Endothelial cell of umbilical vein (primary cell): ENCODE measurements around the gene SERPINB2. TPM values are rescaled to one million over a fixed set of nuclear protein-coding genes. Genes with fewer than 3 reads are reported as not detected.

ENCODE experiments used
- BruUV-seq: library from RNA; stranded (reverse); fragments of 400-500 nt; replicated peaks from 2 replicates; lab custom pipeline; 2021; lab: Mats Ljungman, UMichigan
- CTCF ChIA-PET: fragments of 300-600, 350-600 bp; sonication (Branson Sonifier 250); formaldehyde crosslinking; loops from one replicate; lab custom pipeline; 2021; ENCODE audit warnings: antibody characterized with exemption, inconsistent platforms; lab: Charles Lee
- POLR2A ChIA-PET: fragments of 300-600, 350-600 bp; sonication (Branson Sonifier 250); formaldehyde crosslinking; loops from one replicate; lab custom pipeline; 2021; ENCODE audit warnings: antibody characterized with exemption, inconsistent platforms; lab: Charles Lee
- DNase-seq: peaks from one replicate; pipeline ENCODE4 v3.0.0-alpha.2; 2011; ENCODE audit warnings: low read depth, low spot score
- FAIRE-seq: peaks from 2 replicates; lab custom pipeline; 2011; peaks lifted over from hg19 to GRCh38; lab: Jason Lieb, UNC
- H2AFZ ChIP-seq: 2 replicates; pipeline ENCODE4 v1.6.0; 2012; ENCODE audit warnings: low read depth, low read length, control low read depth, inconsistent platforms
- H3K27ac ChIP-seq: 2 replicates; pipeline ENCODE4 v1.5.1; 2011; ENCODE audit warnings: low read depth, mild to moderate bottlenecking, control low read depth, low read length, moderate library complexity; ENCODE audit not compliant: insufficient read depth
- H3K27me3 ChIP-seq, 2 experiments: 2 replicates each; pipeline versions ENCODE4 v1.6.0 to v1.6.1; 2011; ENCODE audit warnings: low read length in 2 of 2, mixed read lengths in 1 of 2; ENCODE audit not compliant: control insufficient read depth in 2 of 2, insufficient read depth in 2 of 2
- H3K36me3 ChIP-seq, 2 experiments: 2 replicates in 1 of 2; 3 replicates in 1 of 2; pipeline ENCODE4 v1.5.1; 2011; ENCODE audit warnings: low read length in 2 of 2, mild to moderate bottlenecking in 1 of 2, moderate library complexity in 1 of 2; ENCODE audit not compliant: control insufficient read depth in 2 of 2, insufficient read depth in 2 of 2; ENCODE audit errors: extremely low read depth in 1 of 2
- H3K4me1 ChIP-seq: 3 replicates; pipeline ENCODE4 v1.5.1; 2011; ENCODE audit warnings: mild to moderate bottlenecking, low read length; ENCODE audit not compliant: control insufficient read depth, insufficient read depth; ENCODE audit errors: extremely low read depth
- H3K4me2 ChIP-seq: 2 replicates; pipeline ENCODE4 v1.6.1; 2011; ENCODE audit warnings: low read length, control low read depth, mixed read lengths; ENCODE audit not compliant: insufficient read depth
- H3K4me3 ChIP-seq, 3 experiments: fragments of 200-600 bp in 1 of 3; sonication (generic), shearing (Covaris generic) in 1 of 3; replicated peaks in 1 of 3; 2 replicates each; pipeline ENCODE4 v1.5.1; 2011 to 2016; ENCODE audit warnings: control low read depth in 3 of 3, low read length in 3 of 3, mild to moderate bottlenecking in 2 of 3, inconsistent platforms in 1 of 3, low read depth in 1 of 3, moderate library complexity in 1 of 3; ENCODE audit not compliant: insufficient read depth in 1 of 3
- H3K79me2 ChIP-seq: 2 replicates; pipeline ENCODE4 v1.6.0; 2012; ENCODE audit warnings: low read length, inconsistent platforms; ENCODE audit not compliant: control insufficient read depth, insufficient read depth
- H3K9ac ChIP-seq: replicated peaks from 2 replicates; pipeline ENCODE3; 2011; ENCODE audit warnings: low read length, control low read depth; ENCODE audit not compliant: insufficient read depth; ENCODE audit errors: extremely low read depth
- H3K9me1 ChIP-seq: replicated peaks from 3 replicates; pipeline ENCODE4 v1.6.0; 2011; ENCODE audit warnings: mild to moderate bottlenecking, low read length; ENCODE audit not compliant: control insufficient read depth, insufficient read depth; ENCODE audit errors: extremely low read depth
- H3K9me3 ChIP-seq: replicated peaks from 2 replicates; pipeline ENCODE4 v1.5.1; 2012; ENCODE audit warnings: low read length, inconsistent platforms; ENCODE audit not compliant: control insufficient read depth, insufficient read depth
- H4K20me1 ChIP-seq: replicated peaks from 2 replicates; pipeline ENCODE3; 2011; ENCODE audit warnings: mild to moderate bottlenecking, low read length; ENCODE audit not compliant: control insufficient read depth, insufficient read depth; ENCODE audit errors: extremely low read depth
- CTCF ChIP-seq, 2 donors: IDR thresholded peaks; 1 replicate in 1 of 2; 2 replicates in 1 of 2; pipeline ENCODE4 v1.5.1; 2011; ENCODE audit warnings: low read length in 2 of 2, mild to moderate bottlenecking in 2 of 2, moderate library complexity in 2 of 2, control low read depth in 1 of 2, inconsistent platforms in 1 of 2, low read depth in 1 of 2; ENCODE audit not compliant: insufficient read depth in 1 of 2; ENCODE audit errors: extremely low read depth in 1 of 2
- EZH2 ChIP-seq: IDR thresholded peaks from 2 replicates; pipeline ENCODE4 v1.6.1; 2012; ENCODE audit warnings: borderline replicate concordance, low read depth, mild to moderate bottlenecking, moderate library complexity, low read length, inconsistent platforms; ENCODE audit not compliant: severe bottlenecking
- FOS ChIP-seq: IDR thresholded peaks from 2 replicates; pipeline ENCODE4 v1.6.1; 2011; ENCODE audit warnings: mild to moderate bottlenecking, low read length, moderate library complexity, borderline replicate concordance; ENCODE audit not compliant: insufficient read depth
- GATA2 ChIP-seq: IDR thresholded peaks from 2 replicates; pipeline ENCODE4 v1.7.0; 2011; ENCODE audit warnings: low read depth, mild to moderate bottlenecking, moderate library complexity, mixed read lengths, low read length; ENCODE audit not compliant: insufficient read length, insufficient read depth
- JUN ChIP-seq: IDR thresholded peaks from 2 replicates; pipeline ENCODE4 v1.6.1; 2011; ENCODE audit warnings: borderline replicate concordance, low read depth; ENCODE audit not compliant: insufficient read length, insufficient read depth
- MYC ChIP-seq: IDR thresholded peaks from one replicate; pipeline ENCODE4 v1.6.1; 2011; ENCODE audit warnings: mild to moderate bottlenecking, low read depth, low read length
- POLR2A ChIP-seq: IDR thresholded peaks from 2 replicates; pipeline ENCODE4 v1.6.1; 2012; ENCODE audit warnings: low read depth, mild to moderate bottlenecking, control low read depth, low read length
- POLR2AphosphoS5 ChIP-seq: IDR thresholded peaks from 2 replicates; pipeline ENCODE4 v1.6.1; 2012; ENCODE audit warnings: low read depth, mild to moderate bottlenecking, control low read depth, low read length, moderate library complexity; ENCODE audit not compliant: insufficient read depth
- dilution Hi-C: fragments of 300-500 bp; cut with MboI; formaldehyde crosslinking; loops from one replicate; pipeline ENCODE4 v1.15.0; 2019; ENCODE audit warnings: low sequenced_read_pairs; ENCODE audit not compliant: extremely low pct_ligation_motif_present
- intact Hi-C: fragments of 100-400 bp; cut with micrococcal nuclease; formaldehyde crosslinking; loops from one replicate; pipeline ENCODE4 v1.10.0; 2022
- polyA plus RNA-seq, 4 experiments: library from polyadenylated mRNA; depleted of rRNA in 3 of 4; stranded (reverse) in 3 of 4; unstranded in 1 of 4; fragments of >200 nt; gene quantifications; 2 replicates each; pipeline versions ENCODE4 v1.2.1 to v1.2.3, GENCODE V29; 2011 to 2012; ENCODE audit warnings: missing spikeins in 1 of 4
- total RNA-seq: library from RNA; stranded (reverse); gene quantifications from 2 replicates; pipeline ENCODE4 v1.2.3, GENCODE V29; 2021
- TF ChIP-seq, protein P1 (sequence below): IDR thresholded peaks from 2 replicates; pipeline ENCODE4 v1.6.1; 2011; ENCODE audit not compliant: insufficient read depth, insufficient read length

Gene SERPINB2
- total and polyA plus RNA-seq, 2 donors (not counting 3 experiments of a cell fraction or from before 2014, with no cell fraction given) = 0.24 to 2.5 TPM

GRCh38 chr18:63859781-63860475 lies 27.6 kb upstream of the SERPINB2 start:
- H3K36me3 ChIP-seq = no peaks in the 10 kb centered on the region
- no peaks in the 10 kb centered on the region for H3K79me2 ChIP-seq
- no peaks in the 10 kb centered on the region for H4K20me1 ChIP-seq
- intact Hi-C loops = no loop called here
- no peak overlapping the region for H3K4me2 ChIP-seq
- TF ChIP-seq JUN (no peak), CTCF (IDR thresholded peaks at IDR 0.05; ENCODE audit: extremely low read depth in 1 of 2, insufficient read depth in 1 of 2, low read depth in 1 of 2, low read length in 2 of 2) (no peak), POLR2A (no peak), EZH2 (no peak), GATA2 (no peak), FOS (no peak), MYC (no peak), POLR2AphosphoS5 (no peak)
- TF ChIP-seq, protein P1, sequence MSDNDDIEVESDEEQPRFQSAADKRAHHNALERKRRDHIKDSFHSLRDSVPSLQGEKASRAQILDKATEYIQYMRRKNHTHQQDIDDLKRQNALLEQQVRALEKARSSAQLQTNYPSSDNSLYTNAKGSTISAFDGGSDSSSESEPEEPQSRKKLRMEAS = no peak
- no peaks in the 10 kb centered on the region for H3K4me1 ChIP-seq
- DNase-seq = no peak
- H2AFZ ChIP-seq = no peak overlapping the region
- ChIA-PET CTCF (interaction anchor here (0.8 to 1.5 kb wide), 2 partner anchors 342 to 349 kb away, joined by 3 to 4 read pairs; no protein-coding TSS in a partner anchor), POLR2A (no interaction called here)
- H3K27ac ChIP-seq = no peak overlapping the region
- no peak overlapping the region for H3K9ac ChIP-seq
- dilution Hi-C loops = no loop called here
- no peak overlapping the region for H3K4me3 ChIP-seq
- H3K9me1 ChIP-seq = no peaks in the 10 kb centered on the region
- no TSS peak for BruUV-seq
- peaks cover 0 to 2% of the 10 kb centered on the region in 2 experiments for H3K27me3 ChIP-seq
- H3K9me3 ChIP-seq = no peaks in the 10 kb centered on the region
- no peak for FAIRE-seq
